ENCODE results near the gene PCBP3.
A peak's percentile ranks its signal among the peaks of the same experiment; 100 is the strongest.

Gene PCBP3

GRCh38 chr21:45962531-45963231 lies 319.2 kb downstream of the PCBP3 start:
- Mint-ChIP-seq H3K27me3 (peaks cover 51 to 54% of the 10 kb centered on the region in 2 donors), H3K9me3 (peaks cover 0 to 5% of the 10 kb centered on the region in 2 donors), H3K4me1 (ENCODE audit: low read depth in 2 of 2) (peaks cover 0 to 2% of the 10 kb centered on the region in 2 donors), H3K27ac (no peak overlapping the region), H3K4me3 (no peak overlapping the region), H3K36me3 (ENCODE audit: insufficient read depth) (no peaks in the 10 kb centered on the region)
- DNase-seq = no peak
- no peak for ATAC-seq (replicated peaks)

- H3K27ac Mint-ChIP-seq = no peak overlapping the region
- H3K9me3 Mint-ChIP-seq = peaks cover 0 to 5% of the 10 kb centered on the region in 2 donors
- peaks cover 48 to 49% of the 10 kb centered on the region in 2 donors for H3K27me3 Mint-ChIP-seq
- ATAC-seq (replicated peaks) (no peak), DNase-seq (no peak)
- no peaks in the 10 kb centered on the region for H3K36me3 Mint-ChIP-seq (ENCODE audit: insufficient read depth)
- no peak overlapping the region for H3K4me3 Mint-ChIP-seq
- peaks cover 0 to 2% of the 10 kb centered on the region in 2 donors for H3K4me1 Mint-ChIP-seq (ENCODE audit: low read depth in 2 of 2)
These were observed 319.7 kb downstream of the PCBP3 start for GRCh38 chr21:45963232-45963570.

GRCh38 chr21:45964649-45965048 lies 321.1 kb downstream of the PCBP3 start:
- H3K27me3 Mint-ChIP-seq = peaks cover 39 to 51% of the 10 kb centered on the region in 2 donors
- H3K36me3 Mint-ChIP-seq (ENCODE audit: insufficient read depth) = no peaks in the 10 kb centered on the region
- H3K4me3 Mint-ChIP-seq = no peak overlapping the region
- peaks cover 0 to 5% of the 10 kb centered on the region in 2 donors for H3K9me3 Mint-ChIP-seq
- H3K4me1 Mint-ChIP-seq (ENCODE audit: low read depth in 2 of 2) = no peaks in the 10 kb centered on the region
- no peak overlapping the region for H3K27ac Mint-ChIP-seq
- ATAC-seq (replicated peaks) = no peak
- DNase-seq = no peak

- no peak overlapping the region for H3K27ac Mint-ChIP-seq
- no peak for DNase-seq
- H3K4me1 Mint-ChIP-seq (ENCODE audit: low read depth in 2 of 2) = no peaks in the 10 kb centered on the region
- H3K27me3 Mint-ChIP-seq = peaks cover 33 to 52% of the 10 kb centered on the region in 2 donors
- H3K36me3 Mint-ChIP-seq (ENCODE audit: insufficient read depth) = no peaks in the 10 kb centered on the region
- ATAC-seq (replicated peaks) = no peak
- H3K9me3 Mint-ChIP-seq = peaks cover 0 to 5% of the 10 kb centered on the region in 2 donors
- no peak overlapping the region for H3K4me3 Mint-ChIP-seq
These were observed 321.7 kb downstream of the PCBP3 start for GRCh38 chr21:45965084-45965809.

- Mint-ChIP-seq H3K9me3 (peaks cover 0 to 5% of the 10 kb centered on the region in 2 donors), H3K36me3 (ENCODE audit: insufficient read depth) (no peaks in the 10 kb centered on the region), H3K4me1 (ENCODE audit: low read depth in 2 of 2) (no peaks in the 10 kb centered on the region), H3K27ac (no peak overlapping the region), H3K4me3 (no peak overlapping the region), H3K27me3 (peaks cover 17 to 37% of the 10 kb centered on the region in 2 donors)
- ATAC-seq (replicated peaks) (no peak), DNase-seq (no peak)
These were observed 323.4 kb downstream of the PCBP3 start for GRCh38 chr21:45966791-45967394.

- ATAC-seq (replicated peaks) (no peak), DNase-seq (no peak)
- no peak overlapping the region for H3K4me3 Mint-ChIP-seq
- no peak overlapping the region for H3K27ac Mint-ChIP-seq
- peaks cover 16 to 19% of the 10 kb centered on the region in 2 donors for H3K27me3 Mint-ChIP-seq
- peaks cover 4% of the 10 kb centered on the region for H3K36me3 Mint-ChIP-seq (ENCODE audit: insufficient read depth)
- no peaks in the 10 kb centered on the region for H3K9me3 Mint-ChIP-seq
- H3K4me1 Mint-ChIP-seq (ENCODE audit: low read depth in 2 of 2) = peaks cover 4 to 6% of the 10 kb centered on the region in 2 donors
These were observed 326.6 kb downstream of the PCBP3 start for GRCh38 chr21:45969921-45970673.

GRCh38 chr21:45970674-45971615 lies 327.4 kb downstream of the PCBP3 start:
- DNase-seq (peak in 2 of 3 experiments; percentile 43 to 47), ATAC-seq (replicated peaks) (peak; percentile 35)
- peaks cover 13% of the 10 kb centered on the region in 2 donors for H3K4me1 Mint-ChIP-seq (ENCODE audit: low read depth in 2 of 2)
- peaks cover 25 to 27% of the 10 kb centered on the region in 2 donors for H3K27me3 Mint-ChIP-seq
- H3K4me3 Mint-ChIP-seq = no peak overlapping the region
- H3K9me3 Mint-ChIP-seq = no peaks in the 10 kb centered on the region
- H3K36me3 Mint-ChIP-seq (ENCODE audit: insufficient read depth) = peaks cover 4% of the 10 kb centered on the region
- H3K27ac Mint-ChIP-seq = no peak overlapping the region

GRCh38 chr21:45971616-45972352 lies 328.3 kb downstream of the PCBP3 start:
- no peak overlapping the region for H3K27ac Mint-ChIP-seq
- H3K4me3 Mint-ChIP-seq = no peak overlapping the region
- peaks cover 27 to 32% of the 10 kb centered on the region in 2 donors for H3K27me3 Mint-ChIP-seq
- H3K4me1 Mint-ChIP-seq (ENCODE audit: low read depth in 2 of 2) = peaks cover 13% of the 10 kb centered on the region in 2 donors
- ATAC-seq (replicated peaks) (no peak), DNase-seq (no peak)
- no peaks in the 10 kb centered on the region for H3K9me3 Mint-ChIP-seq
- H3K36me3 Mint-ChIP-seq (ENCODE audit: insufficient read depth) = peaks cover 4% of the 10 kb centered on the region

GRCh38 chr21:45972353-45972715 lies 328.8 kb downstream of the PCBP3 start:
- Mint-ChIP-seq H3K4me3 (no peak overlapping the region), H3K36me3 (ENCODE audit: insufficient read depth) (peaks cover 4% of the 10 kb centered on the region), H3K27ac (no peak overlapping the region), H3K9me3 (no peaks in the 10 kb centered on the region), H3K27me3 (peaks cover 22 to 32% of the 10 kb centered on the region in 2 donors), H3K4me1 (ENCODE audit: low read depth in 2 of 2) (peaks cover 13% of the 10 kb centered on the region in 2 donors)
- ATAC-seq (replicated peaks) (no peak), DNase-seq (no peak)

GRCh38 chr21:45972716-45973474 lies 329.4 kb downstream of the PCBP3 start:
- Mint-ChIP-seq H3K9me3 (no peaks in the 10 kb centered on the region), H3K4me1 (ENCODE audit: low read depth in 2 of 2) (peaks cover 13% of the 10 kb centered on the region in 2 donors), H3K4me3 (peak overlapping the region; percentile 86 to 93), H3K27me3 (peaks cover 22 to 32% of the 10 kb centered on the region in 2 donors), H3K36me3 (ENCODE audit: insufficient read depth) (peaks cover 4% of the 10 kb centered on the region), H3K27ac (peak overlapping the region in 1 of 2 donors; percentile 83)
- DNase-seq (no peak), ATAC-seq (replicated peaks) (peak; percentile 4)

- Mint-ChIP-seq H3K27ac (peak overlapping the region; percentile 31 to 83), H3K36me3 (ENCODE audit: insufficient read depth) (peaks cover 4% of the 10 kb centered on the region), H3K9me3 (no peaks in the 10 kb centered on the region), H3K4me1 (ENCODE audit: low read depth in 2 of 2) (peaks cover 13 to 18% of the 10 kb centered on the region in 2 donors), H3K27me3 (peaks cover 16 to 32% of the 10 kb centered on the region in 2 donors), H3K4me3 (peak overlapping the region; percentile 86 to 93)
- ATAC-seq (replicated peaks) (peak; percentile 91), DNase-seq (peak; percentile 71 to 79 (median 76))
These were observed 330.0 kb downstream of the PCBP3 start for GRCh38 chr21:45973475-45974072.

Data from effector memory CD8-positive, alpha-beta T cell (primary cell).